Neuronal stem cell (in vitro differentiated cells): ENCODE measurements around the gene C22orf39.

Source experiments
- DNase-seq: peaks from one replicate; pipeline ENCODE4 v3.0.0-alpha.2; 2013; ENCODE audit warnings: low spot score
- H2AFZ ChIP-seq: one replicate; pipeline ENCODE4 v1.6.1; 2013; ENCODE audit warnings: mild to moderate bottlenecking, low read length, inconsistent platforms
- H2AK5ac ChIP-seq: 2 replicates; pipeline ENCODE4 v1.6.1; 2013; ENCODE audit warnings: low read depth, mild to moderate bottlenecking, inconsistent platforms, low read length, moderate library complexity, mixed read lengths
- H2BK120ac ChIP-seq: 2 replicates; pipeline ENCODE4 v1.6.1; 2013; ENCODE audit warnings: low read depth, mild to moderate bottlenecking, inconsistent platforms, low read length, moderate library complexity, mixed read lengths
- H2BK12ac ChIP-seq: one replicate; pipeline ENCODE4 v1.6.1; 2013; ENCODE audit warnings: low read length, inconsistent platforms
- H2BK15ac ChIP-seq: 2 replicates; pipeline ENCODE4 v1.6.1; 2013; ENCODE audit warnings: mild to moderate bottlenecking, low read length, inconsistent platforms, mixed read lengths
- H2BK5ac ChIP-seq: one replicate; pipeline ENCODE4 v1.6.1; 2013; ENCODE audit warnings: inconsistent platforms, mild to moderate bottlenecking, low read length, moderate library complexity
- H3K14ac ChIP-seq: one replicate; pipeline ENCODE4 v1.6.1; 2013; ENCODE audit warnings: low read length, inconsistent platforms
- H3K18ac ChIP-seq: 2 replicates; pipeline ENCODE4 v1.6.1; 2013; ENCODE audit warnings: low read length, inconsistent platforms
- H3K23ac ChIP-seq: 2 replicates; pipeline ENCODE4 v1.6.1; 2013; ENCODE audit warnings: low read depth, mild to moderate bottlenecking, mixed read lengths, low read length, inconsistent platforms; ENCODE audit not compliant: poor library complexity
- H3K27ac ChIP-seq: replicated peaks from 3 replicates; pipeline ENCODE4 v1.5.1; 2013; ENCODE audit warnings: low read length, inconsistent platforms
- H3K27me3 ChIP-seq, 3 experiments: 2 replicates each; pipeline ENCODE4 v1.6.1; 2013; ENCODE audit warnings: low read length in 3 of 3, mild to moderate bottlenecking in 2 of 3, inconsistent platforms in 1 of 3, low read depth in 1 of 3, mixed read lengths in 1 of 3, moderate library complexity in 1 of 3; ENCODE audit not compliant: control insufficient read depth in 3 of 3, insufficient read depth in 3 of 3
- H3K36me3 ChIP-seq, 2 donors: replicated peaks in 1 of 2; 2 replicates each; pipeline ENCODE4 v1.6.1; 2013; ENCODE audit warnings: low read length in 2 of 2; ENCODE audit not compliant: control insufficient read depth in 2 of 2, insufficient read depth in 2 of 2
- H3K4ac ChIP-seq: 2 replicates; pipeline ENCODE4 v1.6.1; 2013; ENCODE audit warnings: inconsistent platforms, mild to moderate bottlenecking, low read length, moderate library complexity
- H3K4me1 ChIP-seq, 2 donors: 1 replicate in 1 of 2; 2 replicates in 1 of 2; pipeline ENCODE4 v1.6.1; 2013; ENCODE audit warnings: low read length in 2 of 2, low read depth in 1 of 2; ENCODE audit not compliant: control insufficient read depth in 2 of 2, insufficient read depth in 1 of 2
- H3K4me2 ChIP-seq: one replicate; pipeline ENCODE4 v1.6.1; 2013; ENCODE audit warnings: mild to moderate bottlenecking, low read length, inconsistent platforms; ENCODE audit not compliant: insufficient read depth, poor library complexity, severe bottlenecking
- H3K4me3 ChIP-seq, 2 donors: 2 replicates each; pipeline ENCODE4 v1.5.1; 2013; ENCODE audit warnings: low read length in 2 of 2, mild to moderate bottlenecking in 2 of 2, inconsistent platforms in 1 of 2, moderate library complexity in 1 of 2
- H3K79me1 ChIP-seq: one replicate; pipeline ENCODE4 v1.6.1; 2013; ENCODE audit warnings: low read depth, mild to moderate bottlenecking, inconsistent platforms, low read length, moderate library complexity
- H3K9ac ChIP-seq: one replicate; pipeline ENCODE4 v1.6.1; 2013; ENCODE audit warnings: mild to moderate bottlenecking, low read depth, low read length, inconsistent platforms; ENCODE audit not compliant: poor library complexity
- H3K9me3 ChIP-seq, 2 donors: replicated peaks in 1 of 2; 2 replicates each; pipeline versions ENCODE3 to v1.6.1; 2013; ENCODE audit warnings: low read length in 2 of 2, mild to moderate bottlenecking in 2 of 2, inconsistent platforms in 1 of 2, low read depth in 1 of 2, mixed read lengths in 1 of 2, moderate library complexity in 1 of 2; ENCODE audit not compliant: control insufficient read depth in 2 of 2, insufficient read depth in 1 of 2
- H4K8ac ChIP-seq: one replicate; pipeline ENCODE4 v1.6.1; 2013; ENCODE audit warnings: low read depth, mild to moderate bottlenecking, inconsistent platforms, low read length, moderate library complexity
- H4K91ac ChIP-seq: one replicate; pipeline ENCODE4 v1.6.1; 2013; ENCODE audit warnings: low read length, low read depth, mild to moderate bottlenecking, inconsistent platforms; ENCODE audit not compliant: poor library complexity
- WGBS, 2 donors: extraction: QIAGEN DNeasy Blood & Tissue Kit; methylation state at CpG; one replicate each; pipeline ENCODE4 v1.1.7; 2013; ENCODE audit warnings: missing lambda C conversion rate in 2 of 2, mixed read lengths in 1 of 2; ENCODE audit not compliant: insufficient read length in 2 of 2, insufficient replicate concordance in 1 of 2; ENCODE audit errors: extremely low coverage in 2 of 2; 5-methylcytosine and 5-hydroxymethylcytosine counted together

The C22orf39 gene

DNA sequence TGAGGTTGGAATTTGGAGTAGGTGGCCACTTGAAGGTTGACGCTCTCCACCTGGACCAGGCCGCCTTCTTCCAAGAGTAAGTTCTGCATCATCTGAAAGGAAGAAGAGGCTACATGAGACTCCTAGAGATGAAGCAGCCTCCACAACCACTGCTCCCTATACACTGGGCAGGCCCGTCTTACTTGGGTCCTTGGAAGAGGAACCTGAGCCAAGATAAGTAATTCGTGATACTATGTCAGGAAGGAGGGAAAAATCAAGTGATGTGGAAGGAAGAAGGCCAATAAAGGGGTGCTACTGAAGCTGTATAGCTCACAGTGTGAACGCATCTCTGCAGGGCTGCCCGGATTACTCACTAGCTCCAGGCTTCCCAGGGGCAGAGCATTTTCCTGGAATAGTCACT, 20.4 kb upstream of the C22orf39 start:
- Histone ChIP-seq H4K8ac (no peak overlapping the region), H4K91ac (no peak overlapping the region), H3K4ac (no peak overlapping the region), H3K27ac (no peak overlapping the region), H2BK12ac (no peak overlapping the region), H2BK120ac (no peak overlapping the region), H3K9ac (no peak overlapping the region), H3K79me1 (peaks cover 6% of the 10 kb centered on the region), H2AK5ac (no peak overlapping the region), H3K4me2 (no peak overlapping the region), H3K18ac (no peak overlapping the region), H2AFZ (no peak overlapping the region), H3K4me3 (no peak overlapping the region), H3K4me1 (peaks cover 0 to 2% of the 10 kb centered on the region in 2 donors), H3K36me3 (peaks cover 67 to 100% of the 10 kb centered on the region in 2 donors), H2BK5ac (no peak overlapping the region), H3K9me3 (peaks cover 0 to 3% of the 10 kb centered on the region in 2 donors), H3K27me3 (no peaks in the 10 kb centered on the region), H3K14ac (no peak overlapping the region), H2BK15ac (no peak overlapping the region), H3K23ac (no peak overlapping the region)
- WGBS, 2 donors, result no CpG with 5 or more reads among the region's 6 CpGs
- DNase-seq, result no peak

DNA sequence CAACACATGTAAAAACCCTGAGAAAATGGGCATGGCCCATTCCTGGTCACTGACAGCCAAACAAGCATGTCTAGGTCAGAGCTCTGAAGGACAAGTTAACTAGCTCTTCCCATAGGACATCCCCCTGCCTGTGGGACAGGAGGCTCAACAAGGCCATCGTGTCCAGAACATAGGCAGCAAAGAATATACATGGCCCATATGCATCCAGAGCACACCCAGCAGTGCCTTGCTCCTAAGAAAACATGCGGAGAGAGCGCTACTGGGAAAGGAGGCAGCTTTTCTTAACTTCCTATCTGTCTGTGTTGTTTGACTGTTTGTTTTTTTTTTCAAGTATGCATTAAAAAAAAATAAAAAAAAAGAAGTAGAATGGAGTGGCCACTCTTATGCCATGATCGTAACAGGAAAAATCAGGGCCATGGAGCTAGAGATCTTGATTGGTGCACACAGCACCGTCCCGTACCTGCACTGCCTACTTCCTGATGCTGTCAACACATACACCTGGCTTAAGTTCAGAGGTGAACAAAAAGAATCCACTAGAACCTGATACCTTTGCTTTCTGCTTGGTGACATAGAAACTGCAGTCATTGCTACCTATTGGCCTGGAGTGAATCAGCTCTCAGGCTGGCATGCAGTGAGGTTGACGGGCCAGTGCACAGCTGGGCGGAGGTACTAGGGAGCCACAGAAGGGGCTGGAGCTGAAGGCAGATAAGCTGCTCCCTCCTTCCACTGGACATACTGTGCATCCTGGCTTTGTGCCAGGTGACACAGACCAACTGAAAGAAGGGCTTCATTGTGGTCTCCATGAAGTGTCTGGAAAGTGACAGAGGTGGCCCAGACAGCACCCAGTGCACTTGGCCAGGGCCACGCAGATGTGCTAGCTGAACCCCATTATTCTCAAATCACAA, 19.6 kb upstream of the C22orf39 start:
- H2AK5ac ChIP-seq, result no peak overlapping the region
- no peak overlapping the region for H3K4me2 ChIP-seq
- no peak overlapping the region for H3K4ac ChIP-seq
- no peak overlapping the region for H3K23ac ChIP-seq
- no peaks in the 10 kb centered on the region for H3K27me3 ChIP-seq
- no peak overlapping the region for H2BK120ac ChIP-seq
- H2BK12ac ChIP-seq, result no peak overlapping the region
- H3K14ac ChIP-seq, result no peak overlapping the region
- no peak overlapping the region for H3K18ac ChIP-seq
- H2BK15ac ChIP-seq, result no peak overlapping the region
- H3K27ac ChIP-seq, result no peak overlapping the region
- H2AFZ ChIP-seq, result no peak overlapping the region
- no peak overlapping the region for H4K8ac ChIP-seq
- peaks cover 62 to 100% of the 10 kb centered on the region in 2 donors for H3K36me3 ChIP-seq
- H3K4me1 ChIP-seq, result peaks cover 0 to 2% of the 10 kb centered on the region in 2 donors
- H3K9ac ChIP-seq, result no peak overlapping the region
- DNase-seq, result no peak
- no peak overlapping the region for H3K4me3 ChIP-seq
- WGBS, 2 donors, result no CpG with 5 or more reads among the region's 9 CpGs
- H2BK5ac ChIP-seq, result no peak overlapping the region
- H3K9me3 ChIP-seq, result peaks cover 0 to 3% of the 10 kb centered on the region in 2 donors
- H4K91ac ChIP-seq, result no peak overlapping the region
- peaks cover 2% of the 10 kb centered on the region for H3K79me1 ChIP-seq

DNA sequence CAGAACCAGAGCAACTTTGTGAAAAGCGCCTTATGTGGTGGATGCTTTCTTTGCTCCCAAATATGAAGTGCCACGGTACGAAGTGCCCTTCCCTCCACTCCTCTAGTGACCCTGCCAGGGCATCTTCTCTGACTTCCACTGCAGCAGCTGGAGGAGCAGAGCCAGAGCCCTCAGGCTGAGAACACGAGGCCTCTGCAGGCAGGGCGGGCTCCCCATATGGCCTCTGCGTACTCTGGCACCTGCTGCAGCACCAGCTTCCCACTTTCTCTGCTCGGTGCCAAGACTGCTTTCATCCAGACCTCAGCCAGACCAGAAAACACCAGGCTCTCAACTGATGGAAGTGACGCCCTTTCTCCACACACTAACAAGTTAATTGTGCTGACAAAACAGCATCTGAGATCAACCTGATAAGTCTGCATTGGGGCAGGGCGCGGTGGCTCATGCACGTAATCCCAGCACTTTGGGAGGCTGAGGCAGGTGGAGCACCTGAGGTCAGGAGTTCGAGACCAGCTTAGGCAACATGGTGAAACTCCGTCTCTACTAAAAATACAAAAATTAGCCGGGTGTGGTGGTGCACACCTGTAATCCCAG, 18.7 kb upstream of the C22orf39 start:
- H3K4me2 ChIP-seq, result no peak overlapping the region
- no peak overlapping the region for H4K8ac ChIP-seq
- DNase-seq, result no peak
- H3K14ac ChIP-seq, result no peak overlapping the region
- no peak overlapping the region for H2BK120ac ChIP-seq
- no peak overlapping the region for H3K23ac ChIP-seq
- H3K4me1 ChIP-seq, result peaks cover 0 to 2% of the 10 kb centered on the region in 2 donors
- peaks cover 0 to 3% of the 10 kb centered on the region in 2 donors for H3K9me3 ChIP-seq
- no peak overlapping the region for H2BK15ac ChIP-seq
- H3K9ac ChIP-seq, result no peak overlapping the region
- peaks cover 55 to 99% of the 10 kb centered on the region in 2 donors for H3K36me3 ChIP-seq
- H3K27ac ChIP-seq, result no peak overlapping the region
- no peak overlapping the region for H3K4ac ChIP-seq
- H3K79me1 ChIP-seq, result peaks cover 2% of the 10 kb centered on the region
- H3K27me3 ChIP-seq, result no peaks in the 10 kb centered on the region
- no peak overlapping the region for H2AFZ ChIP-seq
- H3K4me3 ChIP-seq, result no peak overlapping the region
- no peak overlapping the region for H2BK12ac ChIP-seq
- no peak overlapping the region for H3K18ac ChIP-seq
- no peak overlapping the region for H2AK5ac ChIP-seq
- no CpG with 5 or more reads among the region's 14 CpGs for WGBS, 2 donors
- no peak overlapping the region for H2BK5ac ChIP-seq
- H4K91ac ChIP-seq, result no peak overlapping the region

- Histone ChIP-seq H3K18ac (no peak overlapping the region), H2AK5ac (no peak overlapping the region), H4K8ac (no peak overlapping the region), H3K4ac (no peak overlapping the region), H2BK12ac (no peak overlapping the region), H3K23ac (no peak overlapping the region), H3K4me1 (peaks cover 0 to 2% of the 10 kb centered on the region in 2 donors), H3K9ac (no peak overlapping the region), H2BK120ac (no peak overlapping the region), H3K4me3 (no peak overlapping the region), H2BK15ac (no peak overlapping the region), H2AFZ (no peak overlapping the region), H3K27me3 (no peaks in the 10 kb centered on the region), H3K9me3 (peaks cover 0 to 3% of the 10 kb centered on the region in 2 donors), H3K14ac (no peak overlapping the region), H2BK5ac (no peak overlapping the region), H3K36me3 (peaks cover 48 to 99% of the 10 kb centered on the region in 2 donors), H3K4me2 (no peak overlapping the region), H3K27ac (no peak overlapping the region), H4K91ac (no peak overlapping the region), H3K79me1 (peaks cover 2% of the 10 kb centered on the region)
- no CpG with 5 or more reads among the region's 4 CpGs for WGBS, 2 donors
- DNase-seq, result no peak
Measured at GRCh38 chr22:19464975-19465374, 17.5 kb upstream of the C22orf39 start.
